Measurements from ENCODE around the gene NTS. TPM values are rescaled to one million over a fixed set of nuclear protein-coding genes. Genes with fewer than 3 reads are reported as not detected.

NTS gene, protein sequence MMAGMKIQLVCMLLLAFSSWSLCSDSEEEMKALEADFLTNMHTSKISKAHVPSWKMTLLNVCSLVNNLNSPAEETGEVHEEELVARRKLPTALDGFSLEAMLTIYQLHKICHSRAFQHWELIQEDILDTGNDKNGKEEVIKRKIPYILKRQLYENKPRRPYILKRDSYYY
- total RNA-seq: not detected
- 0 reads per million in 2 donors for total RNA-seq

- Mint-ChIP-seq H3K4me3 (no peak within 1 kb of the TSS), H3K4me1 (peaks cover 2% of the 10 kb centered on the region), H3K36me3 (ENCODE audit: low read depth) (no peaks in the 10 kb centered on the region), H3K27me3 (peaks cover 12% of the 10 kb centered on the region), H3K27ac (no peak within 1 kb of the TSS)
- ATAC-seq (no peak), DNase-seq (no peak)
- no peaks in the 10 kb centered on the region for H3K9me3 ChIP-seq (ENCODE audit: control insufficient read depth, low read length, poor library complexity, severe bottlenecking)
Measured at GRCh38 chr12:85874031-85874461, at the start of gene NTS. TSS of gene NTS (plus strand) at chr12:85874295. CDS start at chr12:85874404, 109 bp downstream.

- DNase-seq (no peak), ATAC-seq (no peak)
- Mint-ChIP-seq H3K27me3 (no peaks in the 10 kb centered on the region), H3K4me3 (no peak overlapping the region), H3K4me1 (no peaks in the 10 kb centered on the region), H3K27ac (no peak overlapping the region), H3K36me3 (ENCODE audit: low read depth) (no peaks in the 10 kb centered on the region)
- no peaks in the 10 kb centered on the region for H3K9me3 ChIP-seq (ENCODE audit: control insufficient read depth, low read length, poor library complexity, severe bottlenecking)
Measured at GRCh38 chr12:85825746-85826145, 48.3 kb upstream of the NTS start.

DNA sequence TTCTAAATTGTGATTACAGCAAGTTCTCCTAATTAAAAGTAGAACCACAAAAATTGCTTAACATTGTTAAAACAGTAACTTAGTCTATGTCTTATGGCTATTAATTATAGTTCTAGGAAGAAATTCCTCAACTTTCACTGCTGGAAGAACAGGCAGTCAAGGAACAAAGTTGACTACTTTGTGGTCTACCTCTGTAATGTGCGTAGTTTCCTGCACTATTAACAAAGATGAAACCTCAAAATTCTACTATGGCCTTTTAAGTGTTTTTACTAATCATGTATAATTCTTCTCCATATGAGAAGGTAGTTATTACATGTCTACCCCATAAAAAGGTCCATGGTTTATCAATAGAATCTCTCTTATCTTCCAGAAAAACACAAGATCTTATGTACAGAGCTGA is 45.5 kb upstream of the NTS start:
- ATAC-seq (no peak), DNase-seq (no peak)
- Mint-ChIP-seq H3K27ac (no peak overlapping the region), H3K4me1 (no peaks in the 10 kb centered on the region), H3K27me3 (no peaks in the 10 kb centered on the region), H3K4me3 (no peak overlapping the region), H3K36me3 (ENCODE audit: low read depth) (no peaks in the 10 kb centered on the region)
- no peaks in the 10 kb centered on the region for H3K9me3 ChIP-seq (ENCODE audit: control insufficient read depth, low read length, poor library complexity, severe bottlenecking)

DNA sequence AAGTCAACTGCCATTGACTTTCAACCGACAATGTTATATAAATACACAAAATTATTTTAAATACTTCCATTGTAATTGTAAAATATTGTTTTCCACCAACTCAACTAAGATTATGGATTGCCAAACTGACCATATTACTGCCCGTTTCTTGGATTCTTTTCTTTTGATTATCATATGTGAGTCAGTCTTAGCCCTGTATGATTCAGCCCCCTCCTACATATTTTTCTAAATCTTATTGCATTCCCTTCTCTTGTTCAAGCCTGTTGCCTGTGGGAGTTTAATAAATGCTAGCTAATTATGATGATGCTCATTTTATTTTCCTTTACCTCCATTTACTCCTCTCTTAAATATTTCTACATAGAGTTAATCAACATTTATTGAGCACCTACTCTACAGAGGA is 44.7 kb upstream of the NTS start:
- H3K9me3 ChIP-seq (ENCODE audit: control insufficient read depth, low read length, poor library complexity, severe bottlenecking): no peaks in the 10 kb centered on the region
- DNase-seq (no peak), ATAC-seq (no peak)
- H3K27me3 Mint-ChIP-seq: no peaks in the 10 kb centered on the region
- H3K4me3 Mint-ChIP-seq: no peak overlapping the region
- H3K4me1 Mint-ChIP-seq: no peaks in the 10 kb centered on the region
- no peaks in the 10 kb centered on the region for H3K36me3 Mint-ChIP-seq (ENCODE audit: low read depth)
- no peak overlapping the region for H3K27ac Mint-ChIP-seq

DNA sequence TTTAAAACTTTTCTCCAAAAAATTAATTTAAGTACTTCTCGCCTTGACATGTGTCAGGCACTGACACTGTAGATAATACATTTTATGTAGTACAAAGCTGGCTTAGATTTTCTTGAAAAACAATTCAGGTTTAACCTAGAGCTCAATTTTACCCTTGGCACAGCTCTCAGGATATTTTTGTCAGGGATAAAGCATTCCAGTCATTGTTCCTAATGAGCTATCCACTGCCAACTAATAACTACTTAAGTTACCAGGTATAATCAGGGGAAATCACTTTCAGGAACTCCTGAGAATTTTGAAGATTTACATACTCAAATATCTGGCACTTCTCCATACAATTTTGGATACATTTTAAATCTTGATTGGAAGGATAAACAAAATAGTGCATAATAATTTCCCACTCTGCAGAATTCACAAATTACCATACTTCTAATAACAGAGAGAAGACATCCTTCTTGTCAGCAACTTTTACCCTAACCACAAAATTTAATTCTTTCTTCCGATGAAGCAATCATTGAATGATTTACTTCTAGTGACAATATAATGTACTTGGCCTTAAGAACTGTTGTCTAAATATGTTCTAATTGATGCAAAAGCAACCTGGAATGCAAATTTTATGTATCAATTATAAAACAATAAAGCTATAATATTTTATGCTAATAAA is 42.6 kb upstream of the NTS start:
- no peaks in the 10 kb centered on the region for H3K27me3 Mint-ChIP-seq
- H3K36me3 Mint-ChIP-seq (ENCODE audit: low read depth): no peaks in the 10 kb centered on the region
- no peak overlapping the region for H3K4me3 Mint-ChIP-seq
- H3K4me1 Mint-ChIP-seq: no peaks in the 10 kb centered on the region
- ATAC-seq (no peak), DNase-seq (no peak)
- H3K9me3 ChIP-seq (ENCODE audit: control insufficient read depth, low read length, poor library complexity, severe bottlenecking): no peaks in the 10 kb centered on the region
- no peak overlapping the region for H3K27ac Mint-ChIP-seq

DNA sequence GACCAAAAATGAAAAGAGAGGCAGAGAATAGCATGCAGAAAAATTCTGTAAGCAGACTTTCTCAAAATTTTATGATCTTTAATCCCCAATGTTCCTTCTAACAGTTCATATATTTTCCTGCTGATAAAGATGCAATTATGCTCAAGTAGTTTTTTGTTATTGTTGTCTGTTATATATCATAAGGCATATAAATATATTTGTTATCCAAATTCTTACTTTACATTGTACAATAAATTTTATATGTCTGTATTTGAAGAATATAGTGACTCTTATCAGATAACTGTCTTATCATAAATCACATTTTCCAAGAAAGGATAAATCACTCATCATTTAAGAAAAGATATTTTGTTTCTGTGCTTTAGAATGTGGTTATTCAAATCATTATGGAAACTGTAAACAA is 40.5 kb upstream of the NTS start:
- DNase-seq (no peak), ATAC-seq (no peak)
- no peaks in the 10 kb centered on the region for H3K4me1 Mint-ChIP-seq
- H3K27ac Mint-ChIP-seq: no peak overlapping the region
- no peaks in the 10 kb centered on the region for H3K9me3 ChIP-seq (ENCODE audit: control insufficient read depth, low read length, poor library complexity, severe bottlenecking)
- H3K36me3 Mint-ChIP-seq (ENCODE audit: low read depth): no peaks in the 10 kb centered on the region
- no peak overlapping the region for H3K4me3 Mint-ChIP-seq
- H3K27me3 Mint-ChIP-seq: no peaks in the 10 kb centered on the region

- Mint-ChIP-seq H3K36me3 (ENCODE audit: low read depth) (no peaks in the 10 kb centered on the region), H3K4me1 (no peaks in the 10 kb centered on the region), H3K27ac (no peak overlapping the region), H3K27me3 (no peaks in the 10 kb centered on the region), H3K4me3 (no peak overlapping the region)
- DNase-seq (no peak), ATAC-seq (no peak)
- no peaks in the 10 kb centered on the region for H3K9me3 ChIP-seq (ENCODE audit: control insufficient read depth, low read length, poor library complexity, severe bottlenecking)
Measured at GRCh38 chr12:85834378-85834777, 39.7 kb upstream of the NTS start.

GRCh38 chr12:85835426-85836196 is 38.5 kb upstream of the NTS start:
- no peak overlapping the region for H3K4me3 Mint-ChIP-seq
- H3K27me3 Mint-ChIP-seq: no peaks in the 10 kb centered on the region
- no peaks in the 10 kb centered on the region for H3K9me3 ChIP-seq (ENCODE audit: control insufficient read depth, low read length, poor library complexity, severe bottlenecking)
- ATAC-seq (no peak), DNase-seq (no peak)
- H3K36me3 Mint-ChIP-seq (ENCODE audit: low read depth): no peaks in the 10 kb centered on the region
- H3K27ac Mint-ChIP-seq: no peak overlapping the region
- H3K4me1 Mint-ChIP-seq: no peaks in the 10 kb centered on the region

GRCh38 chr12:85836197-85837090 is 37.7 kb upstream of the NTS start, which contains the start of gene RASSF9:
TSS of gene RASSF9 (minus strand) at chr12:85836409. CDS start at chr12:85836201, 208 bp downstream.
- H3K36me3 Mint-ChIP-seq (ENCODE audit: low read depth): no peaks in the 10 kb centered on the region
- H3K27me3 Mint-ChIP-seq: no peaks in the 10 kb centered on the region
- no peak for ATAC-seq
- H3K27ac Mint-ChIP-seq: no peak within 1 kb of the TSS
- H3K4me3 Mint-ChIP-seq: no peak within 1 kb of the TSS
- no peak for DNase-seq
- H3K9me3 ChIP-seq (ENCODE audit: control insufficient read depth, low read length, poor library complexity, severe bottlenecking): no peaks in the 10 kb centered on the region
- no peaks in the 10 kb centered on the region for H3K4me1 Mint-ChIP-seq

GRCh38 chr12:85843606-85844310 is 30.3 kb upstream of the NTS start:
- Mint-ChIP-seq H3K4me3 (no peak overlapping the region), H3K27ac (no peak overlapping the region)
- ATAC-seq: no peak

DNA sequence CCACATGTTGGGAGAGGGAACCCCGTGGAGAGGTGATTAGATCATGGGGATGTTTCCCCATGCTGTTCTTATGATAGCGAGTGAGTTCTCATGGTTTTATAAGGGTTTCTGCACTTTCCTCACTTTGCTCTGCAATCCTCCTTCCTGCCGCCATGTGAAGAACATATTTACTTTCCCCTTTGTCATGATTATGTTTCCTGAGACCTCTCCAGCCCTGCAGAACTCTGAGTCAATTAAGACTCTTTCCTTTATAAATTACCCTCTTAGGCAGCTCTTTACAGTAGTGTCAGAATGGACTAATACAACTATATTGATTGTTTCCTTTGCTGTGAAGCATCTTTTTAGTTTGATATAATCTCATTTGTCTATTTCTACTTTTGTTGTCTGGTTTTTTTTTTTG is 24.8 kb upstream of the NTS start:
- Mint-ChIP-seq H3K27me3 (no peaks in the 10 kb centered on the region), H3K4me3 (no peak overlapping the region), H3K36me3 (ENCODE audit: low read depth) (no peaks in the 10 kb centered on the region), H3K27ac (no peak overlapping the region), H3K4me1 (no peaks in the 10 kb centered on the region)
- no peaks in the 10 kb centered on the region for H3K9me3 ChIP-seq (ENCODE audit: control insufficient read depth, low read length, poor library complexity, severe bottlenecking)
- no peak for ATAC-seq
- no peak for DNase-seq

More at GRCh38 chr12:85843606-85844310, 30.3 kb upstream of the NTS start:
- H3K9me3 ChIP-seq (ENCODE audit: control insufficient read depth, low read length, poor library complexity, severe bottlenecking): no peaks in the 10 kb centered on the region
- H3K4me1 Mint-ChIP-seq: no peaks in the 10 kb centered on the region
- H3K36me3 Mint-ChIP-seq (ENCODE audit: low read depth): no peaks in the 10 kb centered on the region
- H3K27me3 Mint-ChIP-seq: no peaks in the 10 kb centered on the region
- DNase-seq: no peak

DNA sequence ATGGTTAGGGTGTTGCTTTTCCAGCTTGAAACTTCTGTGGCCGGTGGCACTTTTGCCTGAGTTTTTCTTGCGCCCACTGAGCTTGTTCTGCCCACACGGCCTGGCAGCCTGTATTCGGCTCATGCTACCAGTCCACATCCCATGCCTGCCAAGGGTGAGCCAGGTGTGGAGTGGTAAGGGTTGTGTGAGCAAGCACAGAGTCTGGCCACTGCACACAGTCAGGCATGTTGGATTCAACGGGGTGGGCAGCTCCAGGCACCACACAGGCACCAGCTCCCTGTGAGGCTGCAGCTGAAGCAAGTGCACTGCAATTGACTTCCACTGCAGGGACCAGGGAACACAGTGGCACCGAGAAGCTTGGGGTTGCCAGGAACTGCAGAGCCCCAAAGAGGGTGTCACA is 18.8 kb upstream of the NTS start:
- DNase-seq (no peak), ATAC-seq (no peak)
- no peak overlapping the region for H3K27ac Mint-ChIP-seq
- no peaks in the 10 kb centered on the region for H3K27me3 Mint-ChIP-seq
- H3K4me3 Mint-ChIP-seq: no peak overlapping the region
- no peaks in the 10 kb centered on the region for H3K9me3 ChIP-seq (ENCODE audit: control insufficient read depth, low read length, poor library complexity, severe bottlenecking)
- H3K36me3 Mint-ChIP-seq (ENCODE audit: low read depth): no peaks in the 10 kb centered on the region
- no peaks in the 10 kb centered on the region for H3K4me1 Mint-ChIP-seq
